ENCODE data around the gene ATP6V1B1. TPM values are rescaled to one million over a fixed set of nuclear protein-coding genes. Genes with fewer than 3 reads are reported as not detected.

Gene ATP6V1B1
- total RNA-seq, 1 experiment from 2014 or later, result not detected

DNA sequence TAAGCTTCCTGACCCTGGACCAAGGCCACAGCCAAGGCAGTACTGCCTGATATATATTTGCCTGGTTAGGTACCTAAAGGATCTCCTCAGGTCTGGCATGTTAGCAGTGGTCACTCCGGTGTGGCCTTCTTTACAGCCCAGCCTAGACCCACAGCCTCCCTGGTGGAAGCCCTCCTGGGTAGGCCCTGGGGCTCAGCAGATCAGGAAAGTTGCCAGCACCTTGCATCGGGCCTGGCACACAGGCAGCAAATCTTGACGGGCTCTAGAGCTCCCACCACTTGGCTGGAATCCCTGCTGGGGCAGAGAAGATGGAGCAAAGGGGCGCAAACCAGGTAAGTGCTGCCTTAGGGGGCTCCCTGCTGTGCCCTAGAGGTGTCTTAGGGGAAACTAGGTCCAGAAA lies 40.9 kb upstream of the ATP6V1B1 start:
- intact Hi-C loops (cut with micrococcal nuclease), result no loop called here
- ATAC-seq (no peak), DNase-seq (no peak)
- Histone ChIP-seq H2AFZ (ENCODE audit: low read length) (no peak overlapping the region), H3K9me3 (ENCODE audit: low read length) (no peaks in the 10 kb centered on the region), H3K27ac (ENCODE audit: low read length) (no peak overlapping the region), H3K9me2 (replicated peaks; ENCODE audit: low read length) (no peaks in the 10 kb centered on the region), H3K9ac (ENCODE audit: low read length) (no peak overlapping the region), H4K20me1 (ENCODE audit: low read length) (no peaks in the 10 kb centered on the region), H3K36me3 (ENCODE audit: low read depth, low read length) (no peaks in the 10 kb centered on the region), H3K4me2 (ENCODE audit: low read length) (no peak overlapping the region), H3K4me1 (ENCODE audit: insufficient read depth, low read length) (no peaks in the 10 kb centered on the region), H3K79me2 (ENCODE audit: low read length) (no peaks in the 10 kb centered on the region), H3K27me3 (ENCODE audit: low read length) (peaks cover 57% of the 10 kb centered on the region), H3K4me3 (ENCODE audit: low read length) (no peak overlapping the region), H3F3A (ENCODE audit: low read length, unreplicated experiment) (no peaks in the 10 kb centered on the region)
- CTCF ChIA-PET, result no interaction called here
- no TSS peak for BruUV-seq (replicated peaks)
- POLR2A ChIA-PET (ENCODE audit: unreplicated experiment), result no interaction called here
- TF ChIP-seq, protein P1, sequence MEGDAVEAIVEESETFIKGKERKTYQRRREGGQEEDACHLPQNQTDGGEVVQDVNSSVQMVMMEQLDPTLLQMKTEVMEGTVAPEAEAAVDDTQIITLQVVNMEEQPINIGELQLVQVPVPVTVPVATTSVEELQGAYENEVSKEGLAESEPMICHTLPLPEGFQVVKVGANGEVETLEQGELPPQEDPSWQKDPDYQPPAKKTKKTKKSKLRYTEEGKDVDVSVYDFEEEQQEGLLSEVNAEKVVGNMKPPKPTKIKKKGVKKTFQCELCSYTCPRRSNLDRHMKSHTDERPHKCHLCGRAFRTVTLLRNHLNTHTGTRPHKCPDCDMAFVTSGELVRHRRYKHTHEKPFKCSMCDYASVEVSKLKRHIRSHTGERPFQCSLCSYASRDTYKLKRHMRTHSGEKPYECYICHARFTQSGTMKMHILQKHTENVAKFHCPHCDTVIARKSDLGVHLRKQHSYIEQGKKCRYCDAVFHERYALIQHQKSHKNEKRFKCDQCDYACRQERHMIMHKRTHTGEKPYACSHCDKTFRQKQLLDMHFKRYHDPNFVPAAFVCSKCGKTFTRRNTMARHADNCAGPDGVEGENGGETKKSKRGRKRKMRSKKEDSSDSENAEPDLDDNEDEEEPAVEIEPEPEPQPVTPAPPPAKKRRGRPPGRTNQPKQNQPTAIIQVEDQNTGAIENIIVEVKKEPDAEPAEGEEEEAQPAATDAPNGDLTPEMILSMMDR (conservative IDR thresholded peaks at IDR 0.05; ENCODE audit: low read depth, low read length), result no peak
- TF ChIP-seq EZH2phosphoT487 (IDR thresholded peaks at IDR 0.05; ENCODE audit: borderline replicate concordance, low read length) (no peak), EZH2 (IDR thresholded peaks at IDR 0.05; ENCODE audit: low read length, unreplicated experiment) (no peak)

DNA sequence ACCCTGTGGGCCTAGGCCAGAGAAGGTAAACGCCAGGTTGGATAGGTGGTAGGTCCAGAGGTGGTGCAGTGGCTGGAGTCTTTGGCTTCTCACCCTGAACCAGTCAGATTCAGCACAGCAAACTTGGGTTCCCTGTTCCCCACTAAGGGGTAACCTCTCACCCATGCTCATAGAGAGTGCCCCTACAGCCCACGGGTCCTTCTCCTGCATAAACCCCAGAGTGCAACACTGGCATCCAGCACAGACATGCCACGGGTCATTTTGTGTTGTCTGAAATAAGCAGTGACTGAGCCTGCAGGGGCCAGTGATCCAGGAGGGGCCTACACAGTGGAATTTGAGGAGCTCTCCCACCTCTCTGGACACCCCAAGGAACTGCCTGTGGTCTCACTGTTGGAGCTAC lies 40.5 kb upstream of the ATP6V1B1 start:
- H3K27me3 ChIP-seq (ENCODE audit: low read length), result peaks cover 58% of the 10 kb centered on the region

More for the DNA sequence above, 40.5 kb upstream of the ATP6V1B1 start:
- Histone ChIP-seq H3K79me2 (ENCODE audit: low read length) (no peaks in the 10 kb centered on the region), H3K9me2 (replicated peaks; ENCODE audit: low read length) (no peaks in the 10 kb centered on the region), H3F3A (ENCODE audit: low read length, unreplicated experiment) (no peaks in the 10 kb centered on the region), H3K4me2 (ENCODE audit: low read length) (no peak overlapping the region), H4K20me1 (ENCODE audit: low read length) (no peaks in the 10 kb centered on the region), H3K36me3 (ENCODE audit: low read depth, low read length) (no peaks in the 10 kb centered on the region), H2AFZ (ENCODE audit: low read length) (no peak overlapping the region), H3K9ac (ENCODE audit: low read length) (no peak overlapping the region), H3K27ac (ENCODE audit: low read length) (no peak overlapping the region), H3K9me3 (ENCODE audit: low read length) (no peaks in the 10 kb centered on the region), H3K4me1 (ENCODE audit: insufficient read depth, low read length) (no peaks in the 10 kb centered on the region), H3K4me3 (ENCODE audit: low read length) (no peak overlapping the region)
- DNase-seq (no peak), ATAC-seq (no peak)
- POLR2A ChIA-PET (ENCODE audit: unreplicated experiment), result no interaction called here
- TF ChIP-seq EZH2 (IDR thresholded peaks at IDR 0.05; ENCODE audit: low read length, unreplicated experiment) (no peak), EZH2phosphoT487 (IDR thresholded peaks at IDR 0.05; ENCODE audit: borderline replicate concordance, low read length) (no peak)
- TF ChIP-seq, protein P1 (conservative IDR thresholded peaks at IDR 0.05; ENCODE audit: low read depth, low read length), result no peak
- intact Hi-C loops (cut with micrococcal nuclease), result no loop called here
- CTCF ChIA-PET, result no interaction called here
- BruUV-seq (replicated peaks), result no TSS peak

Measured in PC-3 (cell line).